ENCODE measurements around the gene FAM114A1.
"Not testable (repeated sequence)": the region's sequence is repeated elsewhere in the genome, so short reads cannot be mapped to it uniquely, and the experiment has no call there.

FAM114A1 gene

DNA sequence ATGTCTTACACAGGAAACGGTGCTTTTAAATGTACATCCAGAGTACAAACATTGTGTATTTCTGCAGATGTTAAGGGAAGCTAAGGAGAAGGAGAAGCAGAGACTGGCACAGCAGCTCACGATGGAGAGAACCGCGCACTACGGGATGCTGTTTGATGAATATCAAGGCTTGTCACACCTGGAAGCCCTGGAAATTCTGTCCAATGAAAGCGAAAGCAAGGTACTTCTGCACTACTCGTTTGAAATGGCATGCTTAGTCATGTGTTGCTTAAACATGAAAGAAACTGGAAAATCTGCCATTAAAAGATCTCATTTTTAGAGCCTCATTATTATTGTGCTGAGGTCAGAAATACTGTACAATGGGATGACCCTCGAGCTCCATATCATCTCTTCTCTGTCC is 47.2 kb downstream of the FAM114A1 start:
- H3K4me3 ChIP-seq (ENCODE audit: low read length), result no peak overlapping the region
- no peak overlapping the region for H3K27ac ChIP-seq (ENCODE audit: low read depth, low read length)
- no peak overlapping the region for H3K9ac ChIP-seq (ENCODE audit: low read length)
- H3K4me1 ChIP-seq (ENCODE audit: control insufficient read depth, insufficient read depth, low read length), result no peaks in the 10 kb centered on the region
- peaks cover 29% of the 10 kb centered on the region for H3K36me3 ChIP-seq (ENCODE audit: control insufficient read depth, insufficient read depth, low read length)
- no peaks in the 10 kb centered on the region for H3K27me3 ChIP-seq (ENCODE audit: control insufficient read depth, insufficient read depth, low read length)

DNA sequence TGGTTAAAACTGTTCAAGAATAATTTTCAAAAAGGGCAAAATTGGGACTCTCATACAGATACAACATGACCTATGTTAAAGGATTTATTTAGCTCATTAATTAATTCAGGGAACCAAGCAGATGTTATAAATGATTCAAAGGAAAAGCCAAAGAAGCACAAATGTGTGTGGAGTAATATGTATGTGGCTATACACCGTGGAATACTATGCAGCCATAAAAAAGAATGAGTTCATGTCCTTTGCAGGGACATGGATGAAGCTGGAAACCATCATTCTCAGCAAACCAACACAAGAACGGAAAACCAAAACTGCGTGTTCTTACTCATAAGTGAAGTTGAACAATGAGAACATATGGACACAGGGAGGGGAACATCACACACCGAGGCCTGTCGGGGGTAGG is 48.7 kb downstream of the FAM114A1 start:
- H3K27me3 ChIP-seq (ENCODE audit: control insufficient read depth, insufficient read depth, low read length), result not testable (repeated sequence)

DNA sequence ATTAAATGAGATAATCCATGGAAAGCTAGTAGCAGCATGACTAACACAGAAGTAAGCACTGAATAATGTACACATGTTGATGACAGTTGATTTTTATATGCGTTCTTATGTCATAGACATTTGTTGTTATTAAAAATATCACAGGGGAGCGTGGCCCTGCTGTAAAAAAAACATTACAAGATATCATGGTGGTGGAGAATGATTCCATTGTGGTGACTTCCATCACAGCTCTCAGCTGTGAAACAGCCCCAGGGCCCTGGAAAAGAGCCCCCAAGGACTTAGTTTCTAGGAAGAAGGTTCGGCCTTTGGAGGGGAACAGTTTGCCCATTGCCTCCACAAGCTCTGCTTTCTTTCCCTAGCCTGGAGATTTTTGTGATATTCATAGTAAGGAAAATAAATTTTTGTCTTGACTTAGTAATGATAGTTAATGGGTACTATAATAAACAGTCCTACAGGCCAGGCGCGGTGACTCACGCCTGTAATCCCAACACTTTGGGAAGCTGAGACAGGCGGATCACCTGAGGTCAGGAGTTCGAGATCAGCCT is 49.9 kb downstream of the FAM114A1 start:
- no peak overlapping the region for H3K4me3 ChIP-seq (ENCODE audit: low read length)
- H3K9ac ChIP-seq (ENCODE audit: low read length), result no peak overlapping the region
- H3K27me3 ChIP-seq (ENCODE audit: control insufficient read depth, insufficient read depth, low read length), result no peaks in the 10 kb centered on the region
- H3K4me1 ChIP-seq (ENCODE audit: control insufficient read depth, insufficient read depth, low read length), result peaks cover 6% of the 10 kb centered on the region
- H3K27ac ChIP-seq (ENCODE audit: low read depth, low read length), result no peak overlapping the region
- peaks cover 20% of the 10 kb centered on the region for H3K36me3 ChIP-seq (ENCODE audit: control insufficient read depth, insufficient read depth, low read length)

More for the DNA sequence above, 48.7 kb downstream of the FAM114A1 start:
- not testable (repeated sequence) for H3K27ac ChIP-seq (ENCODE audit: low read depth, low read length); H3K9ac ChIP-seq (ENCODE audit: low read length); H3K4me1 ChIP-seq (ENCODE audit: control insufficient read depth, insufficient read depth, low read length); H3K4me3 ChIP-seq (ENCODE audit: low read length)
- H3K36me3 ChIP-seq (ENCODE audit: control insufficient read depth, insufficient read depth, low read length), result peaks cover 21% of the 10 kb centered on the region

DNA sequence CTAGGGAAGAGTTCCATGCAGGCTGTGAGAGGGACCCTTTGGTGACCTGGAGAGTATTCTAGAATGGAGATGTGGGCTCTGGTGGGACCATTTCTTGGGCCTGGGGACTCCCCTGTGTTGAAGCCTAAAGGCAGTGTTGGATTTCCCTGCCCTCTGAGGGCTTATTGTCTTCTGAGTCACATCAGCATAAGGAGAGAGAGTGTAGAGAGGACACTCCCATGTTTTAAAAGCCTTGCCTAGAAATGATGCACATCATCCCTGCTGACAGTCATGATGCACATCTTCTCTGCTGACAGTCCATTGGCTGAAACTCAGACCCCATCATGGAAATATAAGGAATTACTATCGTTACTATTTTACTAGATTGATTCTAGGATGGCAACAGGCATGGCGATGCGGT is 51.9 kb downstream of the FAM114A1 start:
- Histone ChIP-seq H3K4me3 (ENCODE audit: low read length) (no peak overlapping the region), H3K36me3 (ENCODE audit: control insufficient read depth, insufficient read depth, low read length) (peaks cover 20% of the 10 kb centered on the region), H3K9ac (ENCODE audit: low read length) (no peak overlapping the region), H3K4me1 (ENCODE audit: control insufficient read depth, insufficient read depth, low read length) (peaks cover 21% of the 10 kb centered on the region), H3K27me3 (ENCODE audit: control insufficient read depth, insufficient read depth, low read length) (no peaks in the 10 kb centered on the region), H3K27ac (ENCODE audit: low read depth, low read length) (no peak overlapping the region)

DNA sequence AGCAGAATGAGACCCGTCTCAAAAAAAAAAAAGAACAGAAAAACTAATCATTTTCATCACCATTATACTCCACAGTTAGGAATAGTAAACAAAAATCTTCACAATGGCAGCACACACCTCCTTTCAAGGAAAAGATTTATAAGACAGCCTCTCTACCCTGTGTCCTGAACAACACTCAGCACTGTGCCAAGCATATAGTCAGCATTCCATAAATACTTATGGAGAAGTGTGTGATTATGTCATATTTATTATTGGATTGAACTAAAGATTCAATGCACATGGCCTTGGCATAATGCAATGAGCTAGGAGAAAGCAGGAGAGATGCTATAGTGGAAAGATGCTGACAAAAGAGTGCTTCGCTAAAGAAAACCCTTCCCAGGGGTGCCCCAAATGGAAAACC is 52.6 kb downstream of the FAM114A1 start:
- H3K9ac ChIP-seq (ENCODE audit: low read length), result no peak overlapping the region
- no peak overlapping the region for H3K27ac ChIP-seq (ENCODE audit: low read depth, low read length)
- H3K36me3 ChIP-seq (ENCODE audit: control insufficient read depth, insufficient read depth, low read length), result peaks cover 20% of the 10 kb centered on the region
- no peaks in the 10 kb centered on the region for H3K27me3 ChIP-seq (ENCODE audit: control insufficient read depth, insufficient read depth, low read length)
- H3K4me3 ChIP-seq (ENCODE audit: low read length), result no peak overlapping the region
- H3K4me1 ChIP-seq (ENCODE audit: control insufficient read depth, insufficient read depth, low read length), result peaks cover 25% of the 10 kb centered on the region

DNA sequence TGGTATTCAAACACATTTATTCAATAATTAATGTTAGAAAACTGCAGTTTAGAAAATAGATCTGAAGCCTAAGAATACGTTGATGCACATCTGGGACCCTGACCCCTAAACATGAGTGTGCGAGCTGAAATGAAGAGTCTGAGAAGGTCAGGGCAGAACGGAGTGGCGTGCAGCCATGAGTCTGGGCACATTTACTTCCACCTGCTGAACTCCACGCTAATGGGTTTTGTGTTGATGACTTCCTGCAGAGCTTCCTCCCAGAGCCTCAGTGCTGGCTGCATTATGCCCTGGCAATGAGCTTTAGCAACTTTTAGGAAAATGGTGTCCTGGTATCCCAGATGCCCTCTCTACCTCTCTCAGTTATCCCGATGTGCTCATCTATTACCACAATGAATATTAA is 53.1 kb downstream of the FAM114A1 start:
- Histone ChIP-seq H3K36me3 (ENCODE audit: control insufficient read depth, insufficient read depth, low read length) (peaks cover 19% of the 10 kb centered on the region), H3K4me3 (ENCODE audit: low read length) (no peak overlapping the region)

DNA sequence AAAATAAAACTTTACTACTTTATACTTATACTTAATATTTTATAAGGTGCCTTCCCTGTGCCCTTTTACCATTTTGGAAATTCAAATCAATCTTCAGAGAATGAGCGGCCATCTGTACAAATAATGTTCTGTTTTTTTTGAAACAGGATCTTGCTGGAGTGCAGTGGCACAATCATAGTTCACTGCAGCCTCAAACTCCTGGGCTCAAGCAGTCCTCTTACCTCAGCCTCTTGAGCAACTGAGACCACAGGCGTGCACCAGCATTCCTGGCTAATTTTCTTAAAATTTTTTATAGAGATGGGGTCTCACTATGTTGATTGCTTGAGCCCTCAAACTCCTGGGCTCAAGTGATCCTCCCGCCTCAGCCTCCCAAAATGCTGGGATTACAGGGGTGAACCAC is 53.5 kb downstream of the FAM114A1 start:
- Histone ChIP-seq H3K27me3 (ENCODE audit: control insufficient read depth, insufficient read depth, low read length) (no peaks in the 10 kb centered on the region), H3K4me3 (ENCODE audit: low read length) (no peak overlapping the region), H3K36me3 (ENCODE audit: control insufficient read depth, insufficient read depth, low read length) (peaks cover 15% of the 10 kb centered on the region), H3K9ac (ENCODE audit: low read length) (no peak overlapping the region), H3K4me1 (ENCODE audit: control insufficient read depth, insufficient read depth, low read length) (peaks cover 33% of the 10 kb centered on the region), H3K27ac (ENCODE audit: low read depth, low read length) (peak overlapping the region; percentile 5)

More for the DNA sequence above, 53.1 kb downstream of the FAM114A1 start:
- no peaks in the 10 kb centered on the region for H3K27me3 ChIP-seq (ENCODE audit: control insufficient read depth, insufficient read depth, low read length)
- peaks cover 28% of the 10 kb centered on the region for H3K4me1 ChIP-seq (ENCODE audit: control insufficient read depth, insufficient read depth, low read length)
- no peak overlapping the region for H3K9ac ChIP-seq (ENCODE audit: low read length)
- no peak overlapping the region for H3K27ac ChIP-seq (ENCODE audit: low read depth, low read length)

DNA sequence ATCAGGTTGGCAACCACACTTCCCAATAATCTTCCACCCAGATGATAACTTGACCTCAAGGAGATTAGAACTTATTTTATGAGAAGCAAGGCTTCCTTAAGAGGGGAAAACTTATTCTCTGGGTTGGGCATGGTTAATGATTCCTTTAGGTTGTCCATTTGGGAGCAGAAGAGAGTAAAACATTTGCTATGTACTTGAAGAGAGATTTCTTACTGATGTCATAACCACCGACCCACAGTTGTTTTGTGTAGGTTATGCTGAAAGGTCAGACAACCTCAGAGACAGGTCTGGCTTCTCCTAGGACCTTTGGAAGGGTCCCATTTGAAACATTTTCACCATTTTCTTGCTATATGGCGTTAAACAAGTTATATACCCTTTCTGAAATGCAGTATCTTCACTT is 56.1 kb downstream of the FAM114A1 start:
- Histone ChIP-seq H3K36me3 (ENCODE audit: control insufficient read depth, insufficient read depth, low read length) (peaks cover 21% of the 10 kb centered on the region), H3K27me3 (ENCODE audit: control insufficient read depth, insufficient read depth, low read length) (no peaks in the 10 kb centered on the region), H3K27ac (ENCODE audit: low read depth, low read length) (peak overlapping the region; percentile 74), H3K9ac (ENCODE audit: low read length) (no peak overlapping the region), H3K4me1 (ENCODE audit: control insufficient read depth, insufficient read depth, low read length) (peaks cover 47% of the 10 kb centered on the region), H3K4me3 (ENCODE audit: low read length) (no peak overlapping the region)

DNA sequence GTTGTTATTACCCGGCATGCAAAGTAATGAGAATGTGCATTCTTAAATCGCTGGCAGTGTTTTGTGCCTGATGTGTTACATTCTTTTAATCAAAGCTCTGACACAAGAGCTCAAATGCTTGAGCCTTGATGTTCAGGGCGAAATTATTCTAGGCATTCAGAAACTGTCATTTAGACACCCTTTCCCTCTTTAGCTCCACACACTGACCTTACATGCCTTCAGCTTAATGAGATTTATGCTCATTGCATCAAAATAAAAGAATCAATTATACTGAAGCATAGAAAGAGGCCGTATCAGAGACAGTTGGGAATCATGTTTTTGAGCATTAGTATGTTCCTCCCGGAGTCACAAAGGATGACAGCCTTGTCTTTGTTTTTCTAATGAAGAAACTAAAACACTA is 56.7 kb downstream of the FAM114A1 start:
- Histone ChIP-seq H3K4me1 (ENCODE audit: control insufficient read depth, insufficient read depth, low read length) (peaks cover 53% of the 10 kb centered on the region), H3K4me3 (ENCODE audit: low read length) (no peak overlapping the region), H3K36me3 (ENCODE audit: control insufficient read depth, insufficient read depth, low read length) (peaks cover 21% of the 10 kb centered on the region), H3K27ac (ENCODE audit: low read depth, low read length) (peak overlapping the region; percentile 74), H3K9ac (ENCODE audit: low read length) (no peak overlapping the region), H3K27me3 (ENCODE audit: control insufficient read depth, insufficient read depth, low read length) (no peaks in the 10 kb centered on the region)

DNA sequence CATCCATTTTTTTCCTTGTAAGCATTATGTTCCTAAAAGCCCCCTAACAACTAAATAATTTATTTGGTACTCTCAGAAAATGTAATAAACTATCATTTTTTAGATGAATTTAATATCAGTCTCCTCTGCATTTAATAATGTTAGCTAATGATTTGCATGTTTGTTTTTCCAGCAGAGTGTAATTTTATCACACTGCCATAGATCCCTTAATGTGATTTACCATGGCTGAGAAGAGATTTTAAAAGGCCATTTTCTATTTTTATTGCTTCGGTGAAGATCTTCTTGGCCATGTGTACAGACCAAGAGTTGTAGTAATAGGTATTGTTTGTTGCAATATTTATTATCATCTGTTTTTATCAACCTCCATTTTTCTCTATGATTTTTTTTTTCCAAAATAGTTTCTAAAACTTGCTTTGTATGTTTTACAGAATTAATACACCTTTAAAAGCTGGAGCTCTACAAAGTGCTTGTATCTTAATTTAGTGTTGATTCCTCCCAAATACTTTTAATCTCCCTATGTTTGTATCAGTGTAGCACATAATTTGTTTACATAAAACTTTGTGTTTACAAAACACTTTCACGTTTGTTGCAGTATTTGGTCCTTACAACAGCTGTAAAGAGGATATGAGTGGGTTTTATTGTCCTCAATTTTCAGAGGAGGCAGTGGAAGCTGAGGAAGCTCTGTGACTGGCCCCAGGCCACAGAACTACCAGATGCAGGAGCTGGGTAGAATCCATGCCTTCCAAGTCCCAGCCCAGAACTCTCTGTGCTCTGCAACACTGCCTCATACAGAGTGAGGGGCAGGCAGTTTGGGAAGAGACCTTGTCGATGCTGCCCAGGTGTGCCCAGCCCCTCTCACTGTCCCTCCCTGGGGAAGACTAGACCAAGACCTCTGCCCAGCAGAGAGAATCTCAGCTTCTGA is 58.1 kb downstream of the FAM114A1 start:
- Histone ChIP-seq H3K27ac (ENCODE audit: low read depth, low read length) (peak overlapping the region; percentile 86), H3K4me1 (ENCODE audit: control insufficient read depth, insufficient read depth, low read length) (peaks cover 65% of the 10 kb centered on the region), H3K36me3 (ENCODE audit: control insufficient read depth, insufficient read depth, low read length) (peaks cover 14% of the 10 kb centered on the region), H3K4me3 (ENCODE audit: low read length) (no peak overlapping the region), H3K27me3 (ENCODE audit: control insufficient read depth, insufficient read depth, low read length) (no peaks in the 10 kb centered on the region), H3K9ac (ENCODE audit: low read length) (no peak overlapping the region)

DNA sequence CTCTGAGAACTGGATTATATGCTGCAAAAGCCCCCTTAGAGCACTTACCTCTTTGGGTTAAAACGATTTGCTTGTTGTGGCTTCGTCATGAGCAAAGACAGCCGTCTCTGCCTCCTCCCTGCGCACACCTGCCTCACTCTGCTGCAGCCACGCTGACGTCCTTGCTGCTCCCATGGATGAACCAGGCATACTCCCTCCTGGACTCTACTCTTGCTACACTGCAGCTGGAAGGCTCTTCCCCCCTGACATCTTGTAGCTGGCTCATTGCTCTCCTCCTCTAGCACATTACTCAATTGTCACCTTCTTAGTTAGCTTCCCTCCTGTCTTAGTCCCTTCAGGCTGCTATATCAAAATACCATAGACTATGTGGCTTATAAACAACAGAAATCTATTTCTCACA is 59.3 kb downstream of the FAM114A1 start:
- Histone ChIP-seq H3K4me1 (ENCODE audit: control insufficient read depth, insufficient read depth, low read length) (peaks cover 69% of the 10 kb centered on the region), H3K4me3 (ENCODE audit: low read length) (no peak overlapping the region), H3K36me3 (ENCODE audit: control insufficient read depth, insufficient read depth, low read length) (peaks cover 17% of the 10 kb centered on the region), H3K27me3 (ENCODE audit: control insufficient read depth, insufficient read depth, low read length) (no peaks in the 10 kb centered on the region), H3K9ac (ENCODE audit: low read length) (no peak overlapping the region), H3K27ac (ENCODE audit: low read depth, low read length) (peak overlapping the region; percentile 86)

DNA sequence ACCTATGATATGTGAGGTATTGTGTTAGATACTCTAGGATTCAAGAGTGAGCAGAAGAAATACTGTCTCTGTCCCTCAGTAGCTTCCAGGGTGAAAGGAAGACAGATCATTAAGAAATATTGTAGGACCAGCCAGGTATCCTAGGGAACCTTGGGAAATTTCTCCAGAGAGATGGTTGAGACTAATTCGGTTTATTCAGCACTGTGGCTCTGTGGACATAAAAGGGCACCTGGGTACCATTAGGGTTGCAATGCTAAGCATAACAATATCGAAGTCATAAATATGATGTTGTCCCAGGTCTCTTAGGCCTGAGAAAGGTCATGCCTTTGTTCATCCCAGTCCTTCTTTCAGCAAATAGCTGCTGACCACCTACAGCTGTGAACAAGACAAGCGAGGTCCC is 61.0 kb downstream of the FAM114A1 start:
- Histone ChIP-seq H3K9ac (ENCODE audit: low read length) (no peak overlapping the region), H3K27me3 (ENCODE audit: control insufficient read depth, insufficient read depth, low read length) (no peaks in the 10 kb centered on the region), H3K36me3 (ENCODE audit: control insufficient read depth, insufficient read depth, low read length) (peaks cover 23% of the 10 kb centered on the region), H3K4me1 (ENCODE audit: control insufficient read depth, insufficient read depth, low read length) (peaks cover 57% of the 10 kb centered on the region), H3K27ac (ENCODE audit: low read depth, low read length) (peak overlapping the region; percentile 84), H3K4me3 (ENCODE audit: low read length) (no peak overlapping the region)

DNA sequence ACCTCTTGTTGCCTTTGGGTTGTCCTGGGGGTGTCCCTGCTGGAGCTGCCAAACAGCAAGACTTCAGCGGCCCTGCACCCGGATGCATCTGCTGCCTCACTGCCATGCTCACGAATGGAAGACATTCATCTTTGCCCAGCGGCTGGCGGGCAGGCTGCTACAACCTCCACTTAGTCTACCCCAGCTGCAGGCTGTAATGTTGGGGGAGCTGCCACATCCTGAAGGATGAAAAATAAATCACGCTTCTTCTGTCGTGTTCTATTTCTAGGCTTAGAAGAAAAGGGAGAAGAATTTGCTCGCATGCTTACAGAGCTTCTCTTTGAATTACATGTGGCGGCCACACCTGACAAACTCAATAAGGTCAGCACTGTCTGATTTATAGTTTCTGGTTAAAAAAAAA is 61.4 kb downstream of the FAM114A1 start:
- Histone ChIP-seq H3K4me3 (ENCODE audit: low read length) (no peak overlapping the region), H3K9ac (ENCODE audit: low read length) (no peak overlapping the region), H3K4me1 (ENCODE audit: control insufficient read depth, insufficient read depth, low read length) (peaks cover 53% of the 10 kb centered on the region), H3K27ac (ENCODE audit: low read depth, low read length) (peak overlapping the region; percentile 84), H3K27me3 (ENCODE audit: control insufficient read depth, insufficient read depth, low read length) (no peaks in the 10 kb centered on the region), H3K36me3 (ENCODE audit: control insufficient read depth, insufficient read depth, low read length) (peaks cover 25% of the 10 kb centered on the region)
